Body of pancreas (tissue), 4 donors: ENCODE results near the gene CXCL12. TPM values are rescaled to one million over a fixed set of nuclear protein-coding genes. Genes with fewer than 3 reads are reported as not detected.

Experiments
- ATAC-seq: fragments of 150-250 bp; one replicate; pipeline ENCODE4 v1.9.1; 2016
- DNase-seq, 4 donors: peaks; one replicate each; pipeline ENCODE4 v3.0.0-alpha.2; 2019
- H3K27ac ChIP-seq, 4 donors: fragments of 200-600 bp; sonication (generic); 1 replicate in 3 of 4; 2 replicates in 1 of 4; pipeline versions ENCODE4 v1.5.1 to v1.6.1; 2016 to 2019; ENCODE audit warnings: mild to moderate bottlenecking in 1 of 4, mixed read lengths in 1 of 4, moderate library complexity in 1 of 4
- H3K27me3 ChIP-seq, 2 donors: fragments of 200-600 bp; sonication (generic); one replicate each; pipeline ENCODE4 v1.6.0; 2016; ENCODE audit warnings: mild to moderate bottlenecking in 1 of 2
- H3K36me3 ChIP-seq, 2 donors: fragments of 200-600 bp; sonication (generic); replicated peaks in 1 of 2; 2 replicates each; pipeline ENCODE4 v1.5.1; 2016; ENCODE audit warnings: low read depth in 2 of 2; ENCODE audit not compliant: insufficient read depth in 1 of 2
- H3K4me1 ChIP-seq: fragments of 200-600 bp; sonication (generic); one replicate; pipeline ENCODE4 v1.6.0; 2016
- H3K4me3 ChIP-seq, 2 donors: fragments of 200-600 bp; sonication (generic); 1 replicate in 1 of 2; 2 replicates in 1 of 2; pipeline ENCODE4 v1.5.1; 2016 to 2019
- H3K9me3 ChIP-seq, 3 donors: fragments of 200-600 bp; sonication (generic); 1 replicate in 2 of 3; 2 replicates in 1 of 3; pipeline ENCODE4 v1.5.1; 2016
- CTCF ChIP-seq, 7 experiments: fragments of 450-650 bp in 4 of 7; fragments of 200-600 bp in 3 of 7; sonication (generic) in 3 of 7; IDR thresholded peaks; one replicate each; pipeline ENCODE4 v1.5.1; 2016 to 2019; ENCODE audit warnings: antibody characterized with exemption in 7 of 7
- POLR2A ChIP-seq, 3 donors: fragments of 450-650 bp; IDR thresholded peaks; one replicate each; pipeline ENCODE4 v1.6.1; 2016; ENCODE audit warnings: antibody characterized with exemption in 3 of 3, mild to moderate bottlenecking in 2 of 3
- WGBS, 2 donors: methylation state at CpG; one replicate each; pipeline ENCODE4 v1.1.5; 2017; 5-methylcytosine and 5-hydroxymethylcytosine counted together
- intact Hi-C: fragments of 100-400 bp; cut with DNase I; formaldehyde crosslinking; loops from one replicate; pipeline ENCODE4 v1.15.1; 2023
- total RNA-seq, 2 donors: library from RNA; depleted of rRNA; stranded (reverse); fragments of >200 nt; gene quantifications; one replicate each; pipeline ENCODE4 v1.1.0, GENCODE V29; 2016

Gene CXCL12
- total RNA-seq, 2 donors from 2014 or later, result 93.7 to 158 TPM

GRCh38 chr10:44341886-44342285, 43.0 kb downstream of the CXCL12 start:
- H3K27ac ChIP-seq, result no peak overlapping the region
- TF ChIP-seq CTCF (IDR thresholded peaks at IDR 0.05) (no peak), POLR2A (IDR thresholded peaks at IDR 0.05) (no peak)
- no peaks in the 10 kb centered on the region for H3K27me3 ChIP-seq
- H3K9me3 ChIP-seq, result no peaks in the 10 kb centered on the region
- 82 to 84% methylated on average over 3 of the region's 3 CpGs for WGBS, 2 donors
- ATAC-seq, result no peak
- intact Hi-C loops, result no loop called here
- no peak for DNase-seq
- no peaks in the 10 kb centered on the region for H3K36me3 ChIP-seq
- H3K4me1 ChIP-seq, result no peaks in the 10 kb centered on the region
- no peak overlapping the region for H3K4me3 ChIP-seq

GRCh38 chr10:44340557-44340956, 44.3 kb downstream of the CXCL12 start:
- Histone ChIP-seq H3K27ac (no peak overlapping the region), H3K4me3 (no peak overlapping the region), H3K27me3 (no peaks in the 10 kb centered on the region), H3K4me1 (no peaks in the 10 kb centered on the region), H3K9me3 (no peaks in the 10 kb centered on the region), H3K36me3 (no peaks in the 10 kb centered on the region)
- intact Hi-C loops, result no loop called here
- DNase-seq (no peak), ATAC-seq (no peak)
- 66 to 69% methylated on average over 3 of the region's 3 CpGs for WGBS, 2 donors
- TF ChIP-seq POLR2A (IDR thresholded peaks at IDR 0.05) (no peak), CTCF (IDR thresholded peaks at IDR 0.05) (no peak)

GRCh38 chr10:44339218-44339617, 45.7 kb downstream of the CXCL12 start:
- TF ChIP-seq POLR2A (IDR thresholded peaks at IDR 0.05) (no peak), CTCF (IDR thresholded peaks at IDR 0.05) (no peak)
- intact Hi-C loops, result no loop called here
- DNase-seq (no peak), ATAC-seq (no peak)
- H3K9me3 ChIP-seq, result no peaks in the 10 kb centered on the region
- H3K27me3 ChIP-seq, result no peaks in the 10 kb centered on the region
- H3K4me3 ChIP-seq, result no peak overlapping the region
- H3K36me3 ChIP-seq, result no peaks in the 10 kb centered on the region
- H3K4me1 ChIP-seq, result peaks cover 8% of the 10 kb centered on the region
- WGBS, 2 donors, result 81 to 89% methylated on average over 3 of the region's 3 CpGs
- no peak overlapping the region for H3K27ac ChIP-seq

- H3K27me3 ChIP-seq, result no peaks in the 10 kb centered on the region
- H3K27ac ChIP-seq, result no peak overlapping the region
- 81 to 88% methylated on average over 4 of the region's 4 CpGs for WGBS, 2 donors
- no peaks in the 10 kb centered on the region for H3K36me3 ChIP-seq
- ATAC-seq (no peak), DNase-seq (no peak)
- no peaks in the 10 kb centered on the region for H3K9me3 ChIP-seq
- H3K4me3 ChIP-seq, result no peak overlapping the region
- intact Hi-C loops, result no loop called here
- peaks cover 8% of the 10 kb centered on the region for H3K4me1 ChIP-seq
- TF ChIP-seq CTCF (IDR thresholded peaks at IDR 0.05) (no peak), POLR2A (IDR thresholded peaks at IDR 0.05) (no peak)
Measured at GRCh38 chr10:44337081-44337480, 47.8 kb downstream of the CXCL12 start.

- no peaks in the 10 kb centered on the region for H3K36me3 ChIP-seq
- 83 to 84% methylated on average over 9 of the region's 9 CpGs for WGBS, 2 donors
- TF ChIP-seq POLR2A (IDR thresholded peaks at IDR 0.05) (no peak), CTCF (IDR thresholded peaks at IDR 0.05) (no peak)
- no peak overlapping the region for H3K27ac ChIP-seq
- H3K27me3 ChIP-seq, result no peaks in the 10 kb centered on the region
- intact Hi-C loops, result no loop called here
- ATAC-seq (no peak), DNase-seq (no peak)
- H3K4me1 ChIP-seq, result peaks cover 8% of the 10 kb centered on the region
- no peaks in the 10 kb centered on the region for H3K9me3 ChIP-seq
- H3K4me3 ChIP-seq, result no peak overlapping the region
Measured at GRCh38 chr10:44335330-44336021, 49.4 kb downstream of the CXCL12 start.
